Middle frontal gyrus (tissue), 1 donor: ENCODE results near the gene ACE2.
"Not testable (repeated sequence)": the region's sequence is repeated elsewhere in the genome, so short reads cannot be mapped to it uniquely, and the experiment has no call there.

Experiments
- DNase-seq: peaks from one replicate; pipeline ENCODE4 v3.0.0-alpha.2; 2015; ENCODE audit warnings: low spot score; ENCODE audit errors: extremely low spot score

Gene ACE2

DNA sequence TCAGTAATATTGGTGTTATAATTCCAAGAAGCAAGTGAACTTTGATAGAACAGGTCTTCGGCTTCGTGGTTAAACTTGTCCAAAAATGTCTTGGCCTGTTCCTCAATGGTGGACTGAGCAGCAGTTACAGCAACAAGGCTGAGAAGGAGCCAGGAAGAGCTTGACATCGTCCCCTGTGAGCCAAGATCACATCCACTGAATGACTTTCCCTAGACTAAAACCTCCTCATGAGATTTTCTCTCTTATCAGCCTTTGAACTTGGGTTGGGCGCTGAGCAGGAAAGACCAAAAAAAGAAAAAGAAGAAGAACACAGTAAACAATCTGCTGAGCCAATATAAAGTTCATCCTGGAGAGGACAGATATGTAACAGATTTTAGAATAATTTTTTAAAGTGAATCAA lies at the start of gene ACE2:
ACE2 (minus strand) TSS at position 216 of the 400 bp plus-strand sequence; CDS start at position 167, 49 bp downstream.
- no peak for DNase-seq

DNA sequence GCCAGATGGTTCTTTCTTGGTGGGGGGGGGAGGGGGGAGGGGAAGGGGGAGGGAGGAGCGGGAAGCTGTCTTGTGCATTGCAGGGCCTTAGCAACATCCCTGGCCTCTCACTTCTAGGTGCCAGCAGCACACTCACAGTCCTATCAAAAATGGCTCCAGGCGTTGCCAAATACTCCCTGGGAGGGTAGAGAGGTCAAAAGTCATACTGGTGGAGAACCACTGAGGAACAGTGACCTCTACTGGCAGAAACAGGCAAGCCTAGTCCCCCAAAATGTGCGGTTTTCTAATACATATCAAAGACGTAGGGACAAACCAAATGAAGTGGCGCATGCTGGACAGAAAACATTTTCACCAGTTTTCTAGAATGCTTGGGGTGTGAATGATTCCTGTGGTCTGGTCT lies 46.8 kb upstream of the ACE2 start:
- not testable (repeated sequence) for DNase-seq

DNA sequence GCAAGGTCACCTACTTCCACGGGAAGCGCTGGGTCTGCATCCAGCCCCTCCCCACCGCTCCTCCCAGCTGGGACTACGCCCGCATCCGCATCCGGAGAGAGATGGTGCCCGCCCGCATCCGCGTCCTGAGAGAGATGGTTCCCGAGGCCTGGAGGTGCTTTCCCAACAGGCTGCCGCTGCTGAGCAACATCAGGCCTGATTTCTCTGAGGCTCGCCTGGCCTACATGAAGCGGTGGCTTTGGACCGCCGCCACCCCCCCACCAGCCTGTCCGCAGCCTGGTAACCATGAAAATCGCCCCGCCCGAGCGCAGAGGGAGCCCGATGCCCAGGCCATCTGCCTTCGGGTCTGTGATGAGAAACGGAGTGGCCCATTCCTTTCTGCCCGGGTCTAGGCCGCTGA lies 45.8 kb upstream of the ACE2 start:
- no peak for DNase-seq

DNA sequence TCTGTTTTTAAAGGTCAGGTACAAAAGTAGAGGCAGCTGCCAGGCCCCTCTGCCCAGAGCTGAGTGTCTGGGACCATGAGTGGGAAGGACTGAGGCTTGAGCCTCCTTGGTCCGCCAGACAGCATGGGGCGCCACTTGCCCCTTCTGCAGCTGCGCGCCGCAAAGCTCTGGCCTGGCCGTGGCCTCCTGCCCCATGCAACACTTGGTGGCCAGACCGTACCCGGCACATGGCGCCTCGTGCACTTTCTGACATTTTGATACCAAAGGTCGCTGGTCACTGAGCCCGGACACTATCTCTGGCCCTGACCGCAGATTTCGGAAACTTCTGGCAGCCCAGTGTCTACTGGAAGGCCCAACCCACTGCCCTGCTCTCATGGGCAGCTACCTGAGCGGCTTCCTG lies 45.3 kb upstream of the ACE2 start:
- DNase-seq = no peak

DNA sequence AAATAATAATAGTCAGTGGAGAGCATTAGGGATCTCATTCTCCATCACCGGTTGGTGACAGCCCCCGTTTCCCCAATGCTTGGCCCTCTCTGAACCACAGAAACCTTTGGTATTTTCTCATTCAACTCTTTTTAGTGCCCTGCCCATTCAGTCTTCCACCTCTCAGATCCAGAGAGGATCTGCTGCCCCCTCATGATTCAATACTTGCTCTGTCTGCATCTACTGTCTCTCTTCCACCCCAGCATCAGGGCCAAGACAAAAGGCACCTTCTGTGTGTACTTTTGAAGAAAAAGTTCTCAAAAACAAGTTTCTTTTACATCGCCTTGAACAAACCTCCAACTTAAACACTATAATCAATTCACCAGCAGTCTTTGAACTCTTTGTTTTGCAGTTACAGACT lies 44.5 kb upstream of the ACE2 start:
- DNase-seq = no peak

DNA sequence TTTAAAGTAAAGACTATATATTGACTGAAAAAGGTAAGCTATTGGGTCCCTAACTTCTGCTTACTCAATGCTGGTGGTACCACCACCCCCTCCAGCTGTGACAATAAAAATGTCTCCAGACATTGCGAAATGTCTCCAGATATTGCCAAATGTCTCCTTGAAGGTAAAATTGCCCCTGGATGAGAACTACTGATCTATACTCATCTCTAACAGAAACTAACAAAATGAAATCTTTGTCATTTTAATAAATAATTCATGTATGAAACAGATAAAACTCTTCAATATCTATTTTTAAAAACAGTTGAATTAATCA lies 43.8 kb upstream of the ACE2 start:
- DNase-seq = no peak

DNA sequence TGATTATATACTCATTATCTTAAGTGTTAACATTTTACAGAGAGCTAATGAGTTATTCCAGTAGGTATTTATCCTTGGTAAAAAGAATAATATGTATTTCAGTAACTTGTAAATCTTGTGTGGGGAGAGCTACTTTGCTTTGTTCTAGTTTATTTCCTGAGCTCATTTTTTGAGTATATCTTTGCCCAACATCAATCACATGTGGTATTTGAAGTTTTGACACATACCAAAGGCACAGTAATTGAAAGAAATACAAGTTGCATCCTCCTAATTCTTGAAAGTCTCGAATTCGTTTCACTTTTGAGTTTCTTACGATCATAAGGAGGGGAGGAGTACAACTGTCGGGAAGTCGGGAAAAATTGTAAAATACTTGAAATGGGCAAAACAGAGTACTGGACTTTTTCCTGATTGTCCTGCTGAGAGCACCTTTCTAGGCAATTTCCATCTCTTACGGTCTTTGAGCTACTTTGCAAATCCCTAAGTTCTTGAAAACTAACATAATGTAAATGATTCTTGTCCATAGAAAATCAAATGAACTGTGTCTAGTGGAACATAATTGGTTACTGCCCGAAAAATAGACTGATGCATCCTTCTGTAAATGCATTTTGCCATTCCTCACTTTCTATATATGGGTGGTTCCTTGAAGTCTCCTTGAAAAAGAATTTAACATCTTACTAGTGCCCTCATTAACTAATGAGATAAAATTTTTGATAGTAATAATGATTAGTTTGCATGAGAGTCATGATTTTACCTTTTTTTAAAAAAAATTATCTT lies 43.2 kb upstream of the ACE2 start:
- DNase-seq = no peak

DNA sequence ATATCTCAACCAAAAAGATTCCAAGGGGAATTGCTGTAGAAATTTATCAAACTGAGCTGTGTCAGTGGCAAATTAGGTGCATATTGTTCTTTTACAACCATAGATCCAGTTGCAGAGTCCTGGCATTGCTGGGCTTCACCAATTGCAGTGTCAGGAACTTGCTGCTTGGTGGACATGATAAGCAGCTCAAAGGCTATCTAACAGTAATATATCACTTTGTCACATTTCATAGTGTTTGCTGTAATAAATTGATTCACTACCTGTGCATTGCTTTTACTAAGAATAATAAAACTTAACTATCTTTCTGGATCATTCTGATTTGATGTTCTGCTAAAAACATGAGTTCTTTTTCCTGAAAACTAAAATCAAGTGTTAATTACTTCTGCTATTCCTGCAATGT lies 30.9 kb upstream of the ACE2 start:
- DNase-seq = no peak

DNA sequence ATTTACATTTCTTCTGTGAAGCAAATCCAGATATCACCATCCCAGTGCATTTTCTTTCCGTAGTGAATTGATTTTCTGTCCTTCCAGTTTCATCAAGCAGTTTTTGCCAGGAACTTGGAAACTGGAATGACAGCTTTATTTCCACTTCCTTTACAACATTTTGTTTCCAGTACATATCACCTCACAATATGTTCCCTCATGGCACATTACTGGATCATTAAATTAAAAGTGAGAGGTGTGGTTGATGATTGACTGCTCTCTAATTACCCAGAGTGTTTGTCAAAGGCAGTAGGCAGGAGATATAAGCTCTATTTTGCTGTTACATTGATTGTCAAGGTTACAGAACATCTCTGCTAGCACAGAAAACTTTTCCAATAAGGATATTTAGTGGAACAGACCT lies 22.3 kb upstream of the ACE2 start:
- DNase-seq = no peak

DNA sequence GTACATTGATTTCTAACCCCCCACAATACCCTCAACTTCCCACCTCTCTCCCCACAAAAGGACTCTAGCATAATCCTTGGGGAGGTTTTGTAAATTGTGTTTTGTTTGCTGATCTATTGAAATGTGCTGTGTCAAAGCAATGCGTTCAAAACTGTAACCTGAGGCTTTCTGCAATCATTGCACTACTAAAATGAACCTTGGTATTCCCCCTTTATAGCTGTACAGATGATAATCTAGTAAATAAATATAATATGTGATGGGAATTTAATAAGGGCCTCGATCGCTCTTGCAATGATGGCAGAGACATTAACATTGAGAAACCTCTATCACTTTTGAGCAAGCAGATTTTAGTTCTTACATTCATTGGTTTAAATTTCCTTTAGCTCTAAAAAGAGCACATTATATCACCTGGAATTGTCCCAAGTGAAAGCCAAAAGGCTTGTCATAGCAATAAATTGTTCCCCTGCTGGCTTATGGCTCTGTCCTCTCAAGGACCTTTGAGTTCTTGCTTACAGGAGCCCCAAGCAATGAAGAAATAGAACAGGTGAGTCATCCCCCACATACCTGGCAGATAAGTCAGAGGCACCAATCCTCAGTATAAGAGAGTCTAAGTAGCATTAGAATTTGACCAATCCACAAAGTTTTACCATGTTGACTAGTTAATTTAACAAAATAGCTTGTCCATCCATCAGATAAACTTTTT lies 18.4 kb upstream of the ACE2 start:
- no peak for DNase-seq

DNA sequence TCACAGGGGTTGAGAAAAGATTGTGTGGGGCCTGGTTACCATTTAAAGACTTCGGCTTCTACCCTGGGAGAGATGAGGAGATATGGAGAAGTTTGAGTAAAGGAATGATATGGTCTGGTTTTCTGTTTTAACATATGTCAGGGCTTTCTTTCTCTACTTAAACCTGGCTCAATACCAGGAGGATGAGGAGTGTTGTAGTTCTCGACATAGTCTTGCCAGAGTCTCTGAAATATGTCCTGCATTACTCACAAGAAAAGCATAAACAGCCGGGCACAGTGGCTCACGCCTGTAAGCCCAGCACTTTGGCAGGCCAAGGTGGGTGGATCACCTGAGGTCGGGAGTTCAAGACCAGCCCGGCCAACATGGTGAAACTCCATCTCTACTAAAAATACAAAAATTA lies 16.4 kb upstream of the ACE2 start:
- DNase-seq = no peak

DNA sequence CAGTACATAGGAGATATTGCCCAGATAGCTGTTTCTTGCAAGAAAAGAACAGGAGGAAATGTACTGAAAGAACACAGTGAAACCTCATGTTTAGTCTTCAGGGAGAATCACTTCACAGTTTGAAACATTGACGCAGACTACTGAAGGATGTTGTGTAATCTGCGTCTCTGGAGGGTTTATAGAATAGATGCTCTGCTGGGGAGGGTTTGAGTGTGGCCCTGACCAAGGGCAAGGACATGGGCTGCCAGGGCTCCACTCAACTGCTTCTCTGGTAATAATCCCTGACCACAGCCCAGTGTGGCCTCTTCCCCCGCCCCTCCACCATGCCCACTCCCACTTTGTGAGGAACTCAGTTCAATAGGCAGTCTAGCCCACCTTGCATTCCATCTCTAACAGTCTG lies 15.8 kb upstream of the ACE2 start:
- DNase-seq = no peak

DNA sequence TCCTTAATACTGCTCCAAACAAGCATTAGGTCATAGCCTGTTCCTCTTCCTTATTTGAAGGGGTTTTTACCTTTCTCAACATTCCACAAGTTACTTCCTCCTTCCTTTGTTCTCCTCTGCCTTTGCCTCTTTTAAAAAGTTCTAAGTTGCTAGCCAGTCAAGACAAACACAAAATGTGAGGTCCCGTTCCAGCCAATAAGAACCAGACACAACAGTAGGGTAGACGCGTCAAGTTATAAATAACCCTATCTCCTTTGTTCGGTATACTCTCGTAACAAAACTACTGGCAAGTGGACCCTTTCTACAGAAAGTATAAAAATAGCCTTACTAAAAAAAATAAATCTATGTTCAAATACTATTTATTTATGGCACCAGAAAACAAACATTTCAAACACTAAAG lies 6.3 kb upstream of the ACE2 start:
- no peak for DNase-seq

DNA sequence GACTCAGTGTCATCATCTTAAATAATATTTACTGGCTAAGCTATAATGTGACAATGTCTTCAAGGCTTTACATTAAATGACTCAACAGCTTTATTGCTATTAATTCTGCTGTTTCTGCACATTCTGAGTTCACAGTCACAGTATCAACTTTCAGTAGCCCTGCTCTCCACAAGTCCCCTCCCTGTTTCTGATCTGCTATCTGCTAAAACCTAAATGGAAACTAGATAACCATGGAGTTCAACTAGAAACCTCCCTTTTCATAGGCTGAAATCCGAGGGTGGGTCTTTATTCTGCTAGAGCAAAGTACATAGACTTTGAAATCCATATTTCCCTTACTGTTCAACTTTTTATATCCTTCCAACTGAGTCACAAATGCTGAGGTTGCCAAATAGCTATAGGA lies 5.4 kb upstream of the ACE2 start:
- DNase-seq = no peak

DNA sequence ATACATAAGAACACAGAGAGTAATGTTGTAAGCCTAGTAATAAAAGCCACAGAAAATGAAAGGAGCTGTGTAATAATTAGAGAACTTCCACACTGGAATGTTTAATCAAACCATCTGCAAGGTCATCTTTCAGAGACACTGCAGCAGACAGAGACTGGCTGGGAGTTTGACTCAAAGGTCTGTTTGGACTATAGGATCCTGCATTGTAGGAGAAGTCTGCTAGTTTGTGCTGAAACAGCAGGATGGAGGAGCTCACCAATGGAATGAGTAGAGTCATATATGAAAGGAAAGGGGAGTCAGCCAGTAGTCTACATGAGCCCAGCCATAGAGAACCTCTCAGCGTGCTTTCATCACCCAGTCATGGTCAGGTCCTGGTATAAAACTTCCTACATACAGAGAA lies 4.5 kb upstream of the ACE2 start:
- DNase-seq = no peak

DNA sequence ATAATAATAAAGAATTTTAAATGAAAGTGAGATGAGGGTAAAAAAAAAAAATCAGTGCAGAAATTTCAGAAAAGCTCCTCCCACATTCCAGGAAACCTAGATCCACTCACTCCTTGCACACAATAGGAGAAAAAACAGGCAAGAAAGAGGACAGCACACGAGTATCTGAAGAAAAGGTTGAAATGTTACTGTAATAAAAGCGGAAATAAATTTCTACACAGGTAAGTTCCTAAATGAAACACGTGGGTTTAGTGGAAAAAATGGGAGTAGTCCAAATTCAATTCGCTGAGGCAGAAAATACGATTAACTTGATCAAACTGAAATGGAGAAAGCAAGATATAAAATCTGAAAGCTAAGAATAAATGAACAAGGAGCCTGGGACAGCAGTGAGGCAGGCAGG lies 2.0 kb upstream of the ACE2 start:
- no peak for DNase-seq

DNA sequence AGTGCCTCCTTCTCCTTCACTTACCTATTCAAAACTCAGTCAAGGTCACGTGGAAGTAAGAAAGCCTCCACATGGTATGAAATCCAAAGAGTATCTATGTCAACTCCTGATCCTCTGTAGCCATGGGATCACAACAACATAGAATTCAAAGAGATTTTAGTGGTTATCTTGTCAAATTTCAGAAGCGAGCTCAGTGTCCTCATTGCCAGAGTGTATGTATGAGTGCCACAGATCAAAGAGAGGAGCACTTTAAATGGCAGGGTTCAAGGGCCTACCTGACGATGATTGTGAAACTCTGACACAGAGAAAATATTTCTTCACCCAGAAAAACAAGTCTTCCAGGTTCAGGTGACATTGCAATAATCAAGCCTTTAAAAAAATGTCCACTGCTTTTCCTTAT lies 1.2 kb upstream of the ACE2 start:
- no peak for DNase-seq

DNA sequence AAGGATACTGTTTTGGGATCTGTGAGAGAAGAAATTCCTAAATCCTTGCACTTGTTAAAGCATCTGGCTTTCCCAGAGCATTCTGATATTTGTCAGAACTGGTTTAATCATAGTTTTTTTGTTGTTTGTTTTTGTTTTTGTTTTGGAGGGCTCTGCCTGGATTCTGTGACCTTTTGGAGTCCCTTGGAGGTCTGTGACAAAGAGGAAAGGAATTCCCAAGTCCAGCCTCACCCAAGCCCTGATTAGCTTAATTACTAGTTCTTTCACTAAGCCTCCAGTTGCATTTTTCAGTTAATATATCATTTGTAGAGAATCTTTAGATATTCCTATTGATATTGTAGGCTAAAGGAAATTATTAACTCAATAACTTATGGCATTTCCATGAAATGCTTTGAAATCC lies 711 bp downstream of the ACE2 start:
- DNase-seq = no peak

DNA sequence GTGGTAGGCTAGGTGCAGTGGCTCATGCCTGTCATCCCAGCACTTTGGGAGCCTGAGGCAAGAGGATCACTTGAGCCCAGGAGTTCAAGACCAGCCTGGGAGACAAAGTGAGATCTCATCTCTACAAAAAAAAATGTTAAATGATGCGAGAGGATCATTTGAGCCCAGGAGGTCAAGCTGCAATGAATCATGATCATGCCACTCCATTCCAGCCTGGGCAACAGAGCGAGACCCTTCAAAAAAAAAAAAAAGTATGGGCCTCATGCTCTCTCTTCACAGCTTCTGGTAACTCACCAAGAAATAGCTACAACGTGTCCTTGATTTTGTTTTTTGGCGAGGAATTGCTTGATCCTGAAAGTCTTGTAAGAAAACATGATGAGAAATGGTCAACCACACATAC lies 1.3 kb downstream of the ACE2 start:
- no peak for DNase-seq

DNA sequence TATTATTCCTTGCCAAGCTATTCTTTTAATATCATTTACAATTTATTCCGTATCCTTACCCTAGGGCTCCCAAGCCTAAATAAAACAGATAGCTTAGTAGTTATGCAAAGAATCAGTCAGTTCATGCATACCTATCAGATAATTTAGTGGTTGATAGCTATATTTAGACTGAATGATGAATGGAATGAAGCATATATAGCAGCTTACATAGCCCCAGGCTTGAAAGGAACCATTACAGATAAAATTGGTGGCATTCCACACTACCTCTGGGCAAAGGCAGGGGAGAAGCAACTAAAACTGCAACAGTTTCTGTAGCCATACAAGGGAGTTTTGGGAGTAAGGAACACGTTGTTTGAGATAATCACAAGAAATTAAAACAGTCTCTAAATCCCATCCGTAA lies 2.7 kb downstream of the ACE2 start:
- DNase-seq = no peak

DNA sequence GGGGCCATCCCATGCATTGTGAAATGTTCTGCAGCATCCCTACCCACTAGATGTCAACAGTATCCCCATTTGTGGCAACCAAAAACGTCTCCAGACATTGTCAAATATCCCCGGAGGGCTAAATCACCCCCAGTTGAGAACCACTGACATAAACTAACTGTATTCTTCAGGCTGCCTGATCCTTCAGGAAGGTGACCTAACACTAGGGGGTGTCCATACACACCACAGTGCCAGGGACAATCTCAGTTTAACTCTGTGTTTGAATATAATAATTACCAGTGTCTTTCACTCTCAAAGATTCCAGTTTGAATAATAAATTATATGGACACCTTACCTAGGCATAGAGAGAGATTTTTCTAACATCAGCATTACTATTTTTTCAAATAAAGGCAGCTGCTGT lies 6.4 kb downstream of the ACE2 start:
- DNase-seq = no peak

DNA sequence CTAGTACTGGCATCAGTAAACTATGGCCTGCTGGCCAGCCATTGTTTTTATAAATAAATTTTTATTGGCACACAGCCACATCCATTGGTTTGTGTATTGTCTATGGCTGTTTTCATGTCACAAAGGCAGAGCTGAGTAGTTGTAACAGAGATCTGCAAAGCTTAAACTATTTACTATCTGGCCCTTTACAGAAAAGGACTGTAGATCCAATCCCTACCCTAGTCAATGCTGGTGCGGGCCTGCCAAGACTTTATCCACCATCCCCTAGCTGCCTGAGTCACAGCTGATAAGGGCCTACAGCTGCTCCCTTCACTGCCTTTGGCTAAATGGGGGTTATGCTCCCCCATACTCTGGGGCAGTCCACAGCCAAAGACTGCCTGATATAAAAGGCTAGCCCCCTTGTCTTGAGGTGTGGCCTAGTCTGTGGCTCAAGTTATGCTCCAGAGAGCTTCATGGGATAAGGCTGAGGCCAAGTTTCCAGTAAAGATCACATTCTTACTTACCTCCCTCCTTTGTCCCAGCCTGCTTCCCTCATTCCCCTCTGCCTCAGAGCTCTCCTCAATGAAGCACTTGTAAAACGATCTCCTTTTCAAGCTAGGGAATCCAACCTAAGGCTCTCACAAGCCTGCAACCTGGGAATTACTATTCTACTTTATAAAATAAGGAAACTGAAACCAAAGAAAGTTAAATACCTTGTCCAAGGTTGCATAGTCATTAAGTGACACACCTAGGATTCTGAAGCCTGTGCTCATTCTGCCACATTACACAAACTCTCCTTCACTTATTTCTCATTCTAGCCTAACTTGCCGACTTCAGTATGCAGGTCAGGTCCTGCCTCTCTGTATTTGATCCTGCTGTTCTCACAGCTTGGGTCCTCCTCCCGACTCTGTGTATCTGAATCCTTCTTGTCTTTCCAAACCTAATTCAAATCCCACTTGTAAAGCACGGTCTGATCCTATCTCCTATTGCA lies 20.7 kb downstream of the ACE2 start:
- no peak for DNase-seq
